Measurements from ENCODE around the gene GPRC5C. TPM values are rescaled to one million over a fixed set of nuclear protein-coding genes. Genes with fewer than 3 reads are reported as not detected.

The GPRC5C gene
- total RNA-seq, 4 donors from 2014 or later, result 62.5 to 263 (median 174) TPM

- peaks cover 0 to 35% (median 21%) of the 10 kb centered on the region in 4 donors for H3K4me1 ChIP-seq
- H3K27ac ChIP-seq, result no peak overlapping the region
- WGBS, 2 donors (ENCODE audit: low coverage in 1 of 2), result 84 to 100% methylated on average over 4 to 7 of the region's 7 CpGs
- H3K4me3 ChIP-seq, result no peak overlapping the region
- in situ Hi-C loops (cut with MboI; ENCODE audit: low pct_ligation_motif_present in 1 of 4, low pct_unique_long_range_greater_than_20kb in 1 of 4, low sequenced_read_pairs in 3 of 4) (no loop called here), intact Hi-C loops (cut with DNase I; ENCODE audit: low total_unique reads) (no loop called here)
- DNase-seq, result no peak
- TF ChIP-seq POLR2AphosphoS5 (IDR thresholded peaks at IDR 0.05) (no peak), POLR2A (IDR thresholded peaks at IDR 0.05) (no peak), EP300 (IDR thresholded peaks at IDR 0.05; ENCODE audit: low read depth) (no peak)
- H3K36me3 ChIP-seq, result no peaks in the 10 kb centered on the region
- H3K9me3 ChIP-seq, result no peaks in the 10 kb centered on the region
- no peaks in the 10 kb centered on the region for H3K27me3 ChIP-seq
Observed at GRCh38 chr17:74413491-74413890, 18.4 kb upstream of the GPRC5C start.

GRCh38 chr17:74414510-74414909, 17.4 kb upstream of the GPRC5C start:
- H3K27me3 ChIP-seq, result no peaks in the 10 kb centered on the region
- WGBS, 2 donors (ENCODE audit: low coverage in 1 of 2), result 72 to 100% methylated on average over 1 to 3 of the region's 3 CpGs
- no peak overlapping the region for H3K4me3 ChIP-seq
- intact Hi-C loops (cut with DNase I; ENCODE audit: low total_unique reads) (no loop called here), in situ Hi-C loops (cut with MboI; ENCODE audit: low pct_ligation_motif_present in 1 of 4, low pct_unique_long_range_greater_than_20kb in 1 of 4, low sequenced_read_pairs in 3 of 4) (no loop called here)
- H3K27ac ChIP-seq, result no peak overlapping the region
- H3K4me1 ChIP-seq, result peaks cover 0 to 34% (median 22%) of the 10 kb centered on the region in 4 donors
- H3K9me3 ChIP-seq, result no peaks in the 10 kb centered on the region
- no peak for DNase-seq
- no peaks in the 10 kb centered on the region for H3K36me3 ChIP-seq
- TF ChIP-seq CTCF (IDR thresholded peaks at IDR 0.05) (no peak), POLR2AphosphoS5 (IDR thresholded peaks at IDR 0.05) (no peak), EP300 (IDR thresholded peaks at IDR 0.05; ENCODE audit: low read depth) (no peak), POLR2A (IDR thresholded peaks at IDR 0.05) (no peak)

GRCh38 chr17:74415608-74416396, 16.1 kb upstream of the GPRC5C start:
- 61 to 65% methylated on average over 7 to 13 of the region's 13 CpGs for WGBS, 2 donors (ENCODE audit: low coverage in 1 of 2)
- Histone ChIP-seq H3K27ac (peak overlapping the region; percentile 48 to 84 (median 78)), H3K9me3 (no peaks in the 10 kb centered on the region), H3K4me1 (peaks cover 0 to 38% (median 29%) of the 10 kb centered on the region in 4 donors), H3K27me3 (no peaks in the 10 kb centered on the region), H3K36me3 (no peaks in the 10 kb centered on the region), H3K4me3 (no peak overlapping the region)
- intact Hi-C loops (cut with DNase I; ENCODE audit: low total_unique reads), result no loop called here
- TF ChIP-seq EP300 (IDR thresholded peaks at IDR 0.05; ENCODE audit: low read depth) (no peak), POLR2AphosphoS5 (IDR thresholded peaks at IDR 0.05) (peak in 1 of 3 donors; percentile 53)
- in situ Hi-C loops (cut with MboI; ENCODE audit: low pct_ligation_motif_present in 1 of 4, low pct_unique_long_range_greater_than_20kb in 1 of 4, low sequenced_read_pairs in 3 of 4), result no loop called here
- DNase-seq, result peak; percentile 63

GRCh38 chr17:74417178-74418045, 14.5 kb upstream of the GPRC5C start:
- intact Hi-C loops (cut with DNase I; ENCODE audit: low total_unique reads), result loop anchor here (1.0 kb wide), 1 partner anchor 35 kb away; no protein-coding TSS in a partner anchor
- no peaks in the 10 kb centered on the region for H3K9me3 ChIP-seq
- no peak overlapping the region for H3K4me3 ChIP-seq
- WGBS, 2 donors (ENCODE audit: low coverage in 1 of 2), result 39 to 44% methylated on average over 2 to 12 of the region's 12 CpGs
- no peaks in the 10 kb centered on the region for H3K36me3 ChIP-seq
- in situ Hi-C loops (cut with MboI; ENCODE audit: low pct_ligation_motif_present in 1 of 4, low pct_unique_long_range_greater_than_20kb in 1 of 4, low sequenced_read_pairs in 3 of 4), result no loop called here
- peak in 2 of 3 donors; percentile 17 to 42 for TF ChIP-seq POLR2AphosphoS5 (IDR thresholded peaks at IDR 0.05)
- TF ChIP-seq POLR2A (IDR thresholded peaks at IDR 0.05), result no peak
- H3K27ac ChIP-seq, result peak overlapping the region; percentile 48 to 84 (median 78)
- peak; percentile 55 for DNase-seq
- no peaks in the 10 kb centered on the region for H3K27me3 ChIP-seq
- peaks cover 0 to 38% (median 31%) of the 10 kb centered on the region in 4 donors for H3K4me1 ChIP-seq

GRCh38 chr17:74419928-74420411, 11.9 kb upstream of the GPRC5C start:
- Histone ChIP-seq H3K27ac (peak overlapping the region; percentile 75 to 82 (median 78)), H3K27me3 (no peaks in the 10 kb centered on the region), H3K9me3 (no peaks in the 10 kb centered on the region), H3K4me3 (no peak overlapping the region), H3K4me1 (peaks cover 0 to 38% (median 31%) of the 10 kb centered on the region in 4 donors), H3K36me3 (no peaks in the 10 kb centered on the region)
- in situ Hi-C loops (cut with MboI; ENCODE audit: low pct_ligation_motif_present in 1 of 4, low pct_unique_long_range_greater_than_20kb in 1 of 4, low sequenced_read_pairs in 3 of 4), result no loop called here
- intact Hi-C loops (cut with DNase I; ENCODE audit: low total_unique reads), result no loop called here
- DNase-seq, result peak; percentile 61
- WGBS, 2 donors (ENCODE audit: low coverage in 1 of 2), result 54 to 65% methylated on average over 10 of the region's 10 CpGs
- TF ChIP-seq EP300 (IDR thresholded peaks at IDR 0.05; ENCODE audit: low read depth) (no peak), POLR2AphosphoS5 (IDR thresholded peaks at IDR 0.05) (peak in 1 of 3 donors; percentile 66)

Data from transverse colon (tissue), 4 donors.